BE2C (cell line): ENCODE results near the gene PREX1.

ENCODE experiments used
- DNase-seq: peaks from one replicate; pipeline ENCODE4 v3.0.0-alpha.2; 2020
- H3K27me3 ChIP-seq: fragments of 250-450 bp; sonication (Bioruptor Pico); 2 replicates; pipeline ENCODE4 v1.5.1; 2020; ENCODE audit warnings: mild to moderate bottlenecking
- H3K36me3 ChIP-seq: fragments of 250-450 bp; sonication (Bioruptor Pico); 2 replicates; pipeline ENCODE4 v1.5.1; 2020; ENCODE audit warnings: mild to moderate bottlenecking
- H3K4me1 ChIP-seq: fragments of 250-450 bp; sonication (Bioruptor Pico); 2 replicates; pipeline ENCODE4 v1.5.1; 2020
- H3K4me3 ChIP-seq: 2 replicates; pipeline ENCODE4 v1.5.1; 2011; ENCODE audit warnings: low read depth, low read length
- H3K9me3 ChIP-seq: fragments of 250-450 bp; sonication (Bioruptor Pico); 2 replicates; pipeline ENCODE4 v1.5.1; 2020
- TF ChIP-seq, protein P1 (sequence below): IDR thresholded peaks from 2 replicates; pipeline ENCODE4 v1.5.1; 2012; ENCODE audit warnings: mild to moderate bottlenecking, low read depth, low read length

PREX1 gene

DNA sequence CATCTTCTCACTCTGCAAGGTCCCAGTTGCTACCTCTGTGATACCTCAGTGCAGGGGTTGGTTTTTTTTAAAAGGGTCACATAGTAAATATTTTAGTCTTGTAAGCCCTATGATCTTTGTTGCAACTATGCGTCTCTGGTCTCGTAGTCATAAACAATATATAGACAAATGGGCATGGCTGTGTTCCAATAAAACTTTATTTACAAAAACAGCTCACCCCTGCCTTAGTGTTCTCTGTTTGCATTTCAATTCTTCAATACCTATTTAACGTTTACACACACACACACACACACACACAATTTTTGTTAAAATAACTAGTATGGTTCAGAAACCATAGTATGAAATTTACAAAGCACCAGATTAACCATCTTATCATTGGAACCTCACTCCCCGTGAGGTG, 216.8 kb downstream of the PREX1 start:
- Histone ChIP-seq H3K4me1 (no peaks in the 10 kb centered on the region), H3K9me3 (no peaks in the 10 kb centered on the region), H3K36me3 (no peaks in the 10 kb centered on the region), H3K4me3 (no peak overlapping the region), H3K27me3 (no peaks in the 10 kb centered on the region)
- DNase-seq = no peak
- TF ChIP-seq, protein P1, sequence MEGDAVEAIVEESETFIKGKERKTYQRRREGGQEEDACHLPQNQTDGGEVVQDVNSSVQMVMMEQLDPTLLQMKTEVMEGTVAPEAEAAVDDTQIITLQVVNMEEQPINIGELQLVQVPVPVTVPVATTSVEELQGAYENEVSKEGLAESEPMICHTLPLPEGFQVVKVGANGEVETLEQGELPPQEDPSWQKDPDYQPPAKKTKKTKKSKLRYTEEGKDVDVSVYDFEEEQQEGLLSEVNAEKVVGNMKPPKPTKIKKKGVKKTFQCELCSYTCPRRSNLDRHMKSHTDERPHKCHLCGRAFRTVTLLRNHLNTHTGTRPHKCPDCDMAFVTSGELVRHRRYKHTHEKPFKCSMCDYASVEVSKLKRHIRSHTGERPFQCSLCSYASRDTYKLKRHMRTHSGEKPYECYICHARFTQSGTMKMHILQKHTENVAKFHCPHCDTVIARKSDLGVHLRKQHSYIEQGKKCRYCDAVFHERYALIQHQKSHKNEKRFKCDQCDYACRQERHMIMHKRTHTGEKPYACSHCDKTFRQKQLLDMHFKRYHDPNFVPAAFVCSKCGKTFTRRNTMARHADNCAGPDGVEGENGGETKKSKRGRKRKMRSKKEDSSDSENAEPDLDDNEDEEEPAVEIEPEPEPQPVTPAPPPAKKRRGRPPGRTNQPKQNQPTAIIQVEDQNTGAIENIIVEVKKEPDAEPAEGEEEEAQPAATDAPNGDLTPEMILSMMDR = no peak

- TF ChIP-seq, protein P1 = no peak
- Histone ChIP-seq H3K27me3 (no peaks in the 10 kb centered on the region), H3K4me1 (no peaks in the 10 kb centered on the region), H3K36me3 (no peaks in the 10 kb centered on the region), H3K4me3 (no peak overlapping the region), H3K9me3 (no peaks in the 10 kb centered on the region)
- DNase-seq = no peak
Measured at GRCh38 chr20:48609491-48609978, 218.3 kb downstream of the PREX1 start.

- Histone ChIP-seq H3K4me1 (no peaks in the 10 kb centered on the region), H3K36me3 (no peaks in the 10 kb centered on the region), H3K27me3 (no peaks in the 10 kb centered on the region), H3K9me3 (no peaks in the 10 kb centered on the region), H3K4me3 (no peak overlapping the region)
- TF ChIP-seq, protein P1 = no peak
- DNase-seq = no peak
Measured at GRCh38 chr20:48608756-48609155, 219.0 kb downstream of the PREX1 start.

DNA sequence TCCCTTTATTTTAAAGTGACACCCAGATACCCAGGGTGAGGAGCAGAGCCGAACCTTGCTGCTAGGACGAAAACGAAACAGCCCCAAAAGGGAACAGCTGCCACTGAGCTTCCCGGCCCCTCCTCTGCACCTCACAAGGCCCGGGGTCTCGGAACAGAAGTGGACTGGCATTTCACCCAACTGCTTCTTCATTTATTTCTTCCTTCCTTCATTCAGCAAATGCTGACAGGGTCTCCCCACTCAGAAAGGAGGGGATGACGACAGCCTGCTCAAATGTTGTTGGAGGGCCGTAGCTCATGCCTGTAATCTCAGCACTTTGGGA, 220.3 kb downstream of the PREX1 start:
- H3K4me1 ChIP-seq = no peaks in the 10 kb centered on the region
- H3K9me3 ChIP-seq = no peaks in the 10 kb centered on the region
- TF ChIP-seq, protein P1 = no peak
- no peak overlapping the region for H3K4me3 ChIP-seq
- no peaks in the 10 kb centered on the region for H3K36me3 ChIP-seq
- DNase-seq = no peak
- H3K27me3 ChIP-seq = no peaks in the 10 kb centered on the region

DNA sequence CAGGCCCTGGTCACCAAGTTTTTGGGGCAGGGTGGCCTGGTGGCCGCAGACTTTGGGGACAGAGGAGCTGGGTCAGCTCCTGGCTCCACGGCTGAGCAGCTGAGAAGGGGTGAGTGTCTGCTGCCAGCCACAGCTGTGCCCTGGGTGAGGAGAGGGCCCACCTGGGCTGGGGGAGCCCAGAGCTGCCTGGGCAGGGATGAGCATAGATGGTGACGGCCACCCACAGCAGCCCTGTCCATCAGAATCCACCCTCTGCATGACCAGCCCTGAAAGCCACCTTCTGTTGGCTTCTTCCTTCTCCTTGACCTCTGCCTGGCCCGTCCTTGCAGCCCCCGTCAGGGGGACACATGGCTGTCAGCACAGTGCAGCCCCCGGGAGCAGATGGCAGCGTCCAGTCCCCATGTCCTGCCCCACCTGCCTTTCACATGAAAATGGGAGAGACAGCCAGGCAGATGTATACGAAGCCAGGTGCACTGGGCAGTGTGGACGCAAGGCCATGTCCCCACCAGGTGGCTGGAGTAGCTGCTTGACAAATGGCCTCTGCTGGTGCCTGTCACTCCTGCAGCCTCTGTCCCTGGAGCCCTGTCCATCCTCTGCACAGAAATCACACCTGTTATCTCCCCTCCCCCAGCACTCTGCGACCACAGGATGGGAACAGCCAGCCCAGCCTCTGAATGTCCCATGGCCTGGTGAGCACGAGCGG, 220.8 kb downstream of the PREX1 start:
- Histone ChIP-seq H3K27me3 (no peaks in the 10 kb centered on the region), H3K9me3 (no peaks in the 10 kb centered on the region), H3K4me1 (no peaks in the 10 kb centered on the region), H3K4me3 (no peak overlapping the region), H3K36me3 (no peaks in the 10 kb centered on the region)
- TF ChIP-seq, protein P1 = no peak
- no peak for DNase-seq

DNA sequence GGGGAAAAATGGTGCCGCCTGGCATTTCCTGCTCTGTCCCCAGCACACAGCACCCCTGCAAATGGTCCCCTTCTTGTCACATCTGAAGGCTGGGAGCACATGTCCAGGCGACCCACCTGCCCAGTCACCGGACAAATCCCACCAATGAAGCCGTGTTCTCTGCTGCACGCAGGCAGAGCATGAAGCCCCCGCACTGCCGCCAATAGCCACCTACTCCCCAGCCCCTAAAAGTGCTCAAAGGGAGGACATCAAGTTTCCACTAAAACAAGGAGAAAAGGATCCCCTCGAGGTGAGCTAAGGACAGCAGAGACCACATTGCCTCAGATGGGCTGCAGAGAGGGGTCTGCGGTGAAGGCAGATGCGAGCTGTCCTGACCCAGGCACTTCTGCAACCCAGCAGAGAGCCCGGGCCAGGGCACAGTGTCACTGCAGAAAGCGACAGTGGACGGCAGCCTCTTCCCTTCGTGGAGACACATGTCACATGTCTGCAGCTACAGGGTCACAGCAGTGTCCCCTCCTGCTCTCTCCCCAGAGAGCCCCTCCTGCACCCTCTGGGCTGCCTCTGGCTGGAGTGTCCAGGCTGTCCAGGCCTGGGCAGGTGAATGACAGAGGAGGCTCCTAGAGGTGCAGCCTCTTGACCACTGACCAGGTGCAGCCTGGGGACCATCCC, 221.5 kb downstream of the PREX1 start:
- TF ChIP-seq, protein P1 = no peak
- H3K9me3 ChIP-seq = no peaks in the 10 kb centered on the region
- DNase-seq = no peak
- no peaks in the 10 kb centered on the region for H3K4me1 ChIP-seq
- H3K27me3 ChIP-seq = no peaks in the 10 kb centered on the region
- H3K36me3 ChIP-seq = no peaks in the 10 kb centered on the region
- H3K4me3 ChIP-seq = no peak overlapping the region
